ENCODE results near the gene CRCP. TPM values are rescaled to one million over a fixed set of nuclear protein-coding genes. Genes with fewer than 3 reads are reported as not detected.
"Not testable (repeated sequence)": the region's sequence is repeated elsewhere in the genome, so short reads cannot be mapped to it uniquely, and the experiment has no call there.

The CRCP gene
- 48.2 and 48.7 TPM in 2 replicates for total RNA-seq (2022)
- percentile 92 among the genes with signal in this experiment for Bru-seq, nascent RNA
- percentile 99 among the genes with signal in this experiment for BruChase-seq, experiment 1, labeled RNA remaining after a 2-hour chase
- percentile 98 among the genes with signal in this experiment for BruChase-seq, experiment 2, labeled RNA remaining after a 6-hour chase
- long read RNA-seq, partial matches to known transcripts = 0 of 4 reads
- long read RNA-seq, other reads (novel, unspliced or antisense) = 4 of 4 reads

- Histone ChIP-seq H3K36me3 (ENCODE audit: control insufficient read depth, insufficient read depth, low read length) (no peaks in the 10 kb centered on the region; the same call in 1 of the 2 replicates), H3K4me1 (peaks cover 10% of the 10 kb centered on the region), H3K27me3 (replicated peaks; ENCODE audit: control insufficient read depth, insufficient read depth, low read length) (no peaks in the 10 kb centered on the region), H3K9me3 (no peaks in the 10 kb centered on the region), H3K4me3 (ENCODE audit: low read depth, low read length) (peak within 1 kb of the TSS; percentile 86)
- peak in 1 of 2 experiments; percentile 70 for TF ChIP-seq CTCF (IDR thresholded peaks at IDR 0.05; ENCODE audit: insufficient read depth in 1 of 2, low read depth in 1 of 2, low read length in 1 of 2, severe bottlenecking in 1 of 2, unreplicated experiment in 1 of 2)
- ChIA-PET CTCF (interaction anchor here (0.7 to 1.8 kb wide), 5 partner anchors 15 to 299 kb away, joined by 3 to 11 read pairs (median 5); partner anchors contain the start of genes ASL and TPST1), POLR2A (interaction anchor here (0.6 to 2.6 kb wide), 11 partner anchors 8 to 378 kb away, joined by 3 to 13 read pairs (median 5); partner anchors contain the start of genes ASL and TPST1)
- H3K36me3 Mint-ChIP-seq (ENCODE audit: insufficient read depth, unreplicated experiment) = peaks cover 32% of the 10 kb centered on the region
- H3K4me3 Mint-ChIP-seq (ENCODE audit: unreplicated experiment) = peak within 1 kb of the TSS; percentile 90
- H3K27me3 Mint-ChIP-seq (ENCODE audit: insufficient read depth, unreplicated experiment) = no peaks in the 10 kb centered on the region
- intact Hi-C loops (cut with micrococcal nuclease; ENCODE audit: unreplicated experiment) = loop anchor here (2.0 kb wide), 1 partner anchor 40 kb away; the partner anchor contains the start of gene ASL
- peak within 1 kb of the TSS; percentile 99 for H3K27ac Mint-ChIP-seq (ENCODE audit: unreplicated experiment)
- peak; percentile 89 to 92 for DNase-seq
- H3K9me3 Mint-ChIP-seq (ENCODE audit: unreplicated experiment) = no peaks in the 10 kb centered on the region
- H3K4me1 Mint-ChIP-seq (ENCODE audit: low read depth, unreplicated experiment) = peaks cover 11% of the 10 kb centered on the region
- BruUV-seq (replicated peaks) = TSS peak; percentile 73
Measured at GRCh38 chr7:66114743-66115649, at the start of gene CRCP. TSS of gene CRCP (plus strand) at chr7:66114847. CDS start at chr7:66114963, 116 bp downstream.

GRCh38 chr7:66069732-66070131, 44.9 kb upstream of the CRCP start:
- DNase-seq = no peak
- intact Hi-C loops (cut with micrococcal nuclease; ENCODE audit: unreplicated experiment) = no loop called here
- H3K4me3 ChIP-seq (ENCODE audit: low read depth, low read length) = no peak overlapping the region
- H3K27me3 ChIP-seq (replicated peaks; ENCODE audit: control insufficient read depth, insufficient read depth, low read length) = no peaks in the 10 kb centered on the region
- ChIA-PET POLR2A (no interaction called here), CTCF (interaction anchor here (0.6 kb wide), 3 partner anchors 39 to 850 kb away, joined by 3 to 4 read pairs (median 3); no protein-coding TSS in a partner anchor)
- BruUV-seq (replicated peaks) = no TSS peak
- no peak overlapping the region for H3K4me3 Mint-ChIP-seq (ENCODE audit: unreplicated experiment)
- peaks cover 3% of the 10 kb centered on the region; the same call in 1 of the 2 replicates for H3K9me3 ChIP-seq
- no peaks in the 10 kb centered on the region for H3K36me3 ChIP-seq (ENCODE audit: control insufficient read depth, insufficient read depth, low read length)
- no peaks in the 10 kb centered on the region for H3K4me1 ChIP-seq
- no peaks in the 10 kb centered on the region for H3K36me3 Mint-ChIP-seq (ENCODE audit: insufficient read depth, unreplicated experiment)
- no peak for TF ChIP-seq CTCF (IDR thresholded peaks at IDR 0.05; ENCODE audit: insufficient read depth in 1 of 2, low read depth in 1 of 2, low read length in 1 of 2, severe bottlenecking in 1 of 2, unreplicated experiment in 1 of 2)
- no peak overlapping the region for H3K27ac Mint-ChIP-seq (ENCODE audit: unreplicated experiment)
- H3K27me3 Mint-ChIP-seq (ENCODE audit: insufficient read depth, unreplicated experiment) = peaks cover 4% of the 10 kb centered on the region
- H3K9me3 Mint-ChIP-seq (ENCODE audit: unreplicated experiment) = peaks cover 10% of the 10 kb centered on the region
- no peaks in the 10 kb centered on the region for H3K4me1 Mint-ChIP-seq (ENCODE audit: low read depth, unreplicated experiment)

- BruUV-seq (replicated peaks) = no TSS peak
- no peaks in the 10 kb centered on the region for H3K36me3 Mint-ChIP-seq (ENCODE audit: insufficient read depth, unreplicated experiment)
- H3K9me3 Mint-ChIP-seq (ENCODE audit: unreplicated experiment) = peaks cover 10% of the 10 kb centered on the region
- no peak for DNase-seq
- POLR2A ChIA-PET = no interaction called here
- Histone ChIP-seq H3K9me3 (peaks cover 3% of the 10 kb centered on the region; the same call in 1 of the 2 replicates), H3K36me3 (ENCODE audit: control insufficient read depth, insufficient read depth, low read length) (no peaks in the 10 kb centered on the region), H3K27me3 (replicated peaks; ENCODE audit: control insufficient read depth, insufficient read depth, low read length) (no peaks in the 10 kb centered on the region), H3K4me3 (ENCODE audit: low read depth, low read length) (no peak overlapping the region), H3K4me1 (no peaks in the 10 kb centered on the region)
- CTCF ChIA-PET = interaction anchor here (0.6 kb wide), 1 partner anchor 45 kb away, joined by 3 read pairs; no protein-coding TSS in a partner anchor
- no peaks in the 10 kb centered on the region for H3K4me1 Mint-ChIP-seq (ENCODE audit: low read depth, unreplicated experiment)
- TF ChIP-seq CTCF (IDR thresholded peaks at IDR 0.05; ENCODE audit: insufficient read depth in 1 of 2, low read depth in 1 of 2, low read length in 1 of 2, severe bottlenecking in 1 of 2, unreplicated experiment in 1 of 2) = no peak
- no peak overlapping the region for H3K4me3 Mint-ChIP-seq (ENCODE audit: unreplicated experiment)
- H3K27me3 Mint-ChIP-seq (ENCODE audit: insufficient read depth, unreplicated experiment) = peaks cover 4% of the 10 kb centered on the region
- no peak overlapping the region for H3K27ac Mint-ChIP-seq (ENCODE audit: unreplicated experiment)
- intact Hi-C loops (cut with micrococcal nuclease; ENCODE audit: unreplicated experiment) = no loop called here
Measured at GRCh38 chr7:66070222-66070621, 44.4 kb upstream of the CRCP start.

- H3K4me3 ChIP-seq (ENCODE audit: low read depth, low read length); H3K27ac Mint-ChIP-seq (ENCODE audit: unreplicated experiment); H3K27me3 Mint-ChIP-seq (ENCODE audit: insufficient read depth, unreplicated experiment); H3K36me3 ChIP-seq (ENCODE audit: control insufficient read depth, insufficient read depth, low read length); H3K36me3 Mint-ChIP-seq (ENCODE audit: insufficient read depth, unreplicated experiment); DNase-seq; intact Hi-C loops (cut with micrococcal nuclease; ENCODE audit: unreplicated experiment); H3K9me3 ChIP-seq; H3K4me1 Mint-ChIP-seq (ENCODE audit: low read depth, unreplicated experiment); BruUV-seq (replicated peaks); H3K9me3 Mint-ChIP-seq (ENCODE audit: unreplicated experiment); H3K4me3 Mint-ChIP-seq (ENCODE audit: unreplicated experiment); H3K27me3 ChIP-seq (replicated peaks; ENCODE audit: control insufficient read depth, insufficient read depth, low read length); H3K4me1 ChIP-seq: not testable (repeated sequence)
- CTCF ChIA-PET = interaction anchor here (0.8 to 2.0 kb wide), 2 partner anchors 40 to 42 kb away, joined by 5 to 26 read pairs; no protein-coding TSS in a partner anchor
- POLR2A ChIA-PET = interaction anchor here (0.7 kb wide), 1 partner anchor 133 kb away, joined by 4 read pairs; no protein-coding TSS in a partner anchor
Measured at GRCh38 chr7:66072208-66072607, 42.4 kb upstream of the CRCP start.
